Uterus (tissue), 4 donors: ENCODE measurements around the gene CCL27. TPM values are rescaled to one million over a fixed set of nuclear protein-coding genes. Genes with fewer than 3 reads are reported as not detected.

ENCODE experiments used
- DNase-seq, 2 donors: peaks; one replicate each; pipeline ENCODE4 v3.0.0-alpha.2; 2019 to 2020
- H3K27ac ChIP-seq, 2 donors: fragments of 200-600 bp; sonication (generic); 1 replicate in 1 of 2; 2 replicates in 1 of 2; pipeline ENCODE4 v1.5.1; 2016 to 2018
- H3K27me3 ChIP-seq, 2 donors: fragments of 200-600 bp; sonication (generic); one replicate each; pipeline ENCODE4 v1.5.1; 2018 to 2019; ENCODE audit warnings: control low read depth in 1 of 2
- H3K36me3 ChIP-seq, 2 donors: fragments of 200-600 bp; sonication (generic); one replicate each; pipeline ENCODE4 v1.5.1; 2019; ENCODE audit warnings: control low read depth in 1 of 2
- H3K4me1 ChIP-seq, 2 donors: fragments of 200-600 bp; sonication (generic); one replicate each; pipeline ENCODE4 v1.5.1; 2018 to 2019; ENCODE audit warnings: control low read depth in 1 of 2
- H3K4me3 ChIP-seq, 2 donors: fragments of 200-600 bp; sonication (generic); 1 replicate in 1 of 2; 2 replicates in 1 of 2; pipeline ENCODE4 v1.5.1; 2018 to 2019; ENCODE audit warnings: mild to moderate bottlenecking in 1 of 2
- H3K9me3 ChIP-seq, 2 donors: fragments of 200-600 bp; sonication (generic); one replicate each; pipeline ENCODE4 v1.5.1; 2019; ENCODE audit warnings: control low read depth in 1 of 2
- POLR2A ChIP-seq, 2 donors: fragments of 450-650 bp; IDR thresholded peaks; one replicate each; pipeline ENCODE4 v1.6.1; 2016; ENCODE audit warnings: antibody characterized with exemption in 2 of 2, mild to moderate bottlenecking in 1 of 2, moderate library complexity in 1 of 2
- intact Hi-C: fragments of 100-400 bp; cut with DNase I; formaldehyde crosslinking; loops from one replicate; pipeline ENCODE4 v1.15.1; 2023; ENCODE audit warnings: low total_unique reads
- total RNA-seq, 4 donors: library from RNA; depleted of rRNA in 3 of 4; stranded (reverse); fragments of >200 nt in 3 of 4; gene quantifications; one replicate each; pipeline versions ENCODE4 v1.1.0 to v1.2.4, GENCODE V29; 2014 to 2023
- TF ChIP-seq, protein P1 (sequence below), 4 experiments: fragments of 200-600 bp in 2 of 4; fragments of 450-650 bp in 2 of 4; sonication (generic) in 2 of 4; IDR thresholded peaks; one replicate each; pipeline ENCODE4 v1.5.1; 2016 to 2019; ENCODE audit warnings: antibody characterized with exemption in 4 of 4, mild to moderate bottlenecking in 2 of 4, moderate library complexity in 1 of 4
- donor health status: DM: yes; HTN: yes; CAD: no.

The CCL27 gene
- total RNA-seq, 4 donors from 2014 or later, result not detected

GRCh38 chr9:34684145-34684544 lies 21.7 kb upstream of the CCL27 start:
- TF ChIP-seq, protein P1, sequence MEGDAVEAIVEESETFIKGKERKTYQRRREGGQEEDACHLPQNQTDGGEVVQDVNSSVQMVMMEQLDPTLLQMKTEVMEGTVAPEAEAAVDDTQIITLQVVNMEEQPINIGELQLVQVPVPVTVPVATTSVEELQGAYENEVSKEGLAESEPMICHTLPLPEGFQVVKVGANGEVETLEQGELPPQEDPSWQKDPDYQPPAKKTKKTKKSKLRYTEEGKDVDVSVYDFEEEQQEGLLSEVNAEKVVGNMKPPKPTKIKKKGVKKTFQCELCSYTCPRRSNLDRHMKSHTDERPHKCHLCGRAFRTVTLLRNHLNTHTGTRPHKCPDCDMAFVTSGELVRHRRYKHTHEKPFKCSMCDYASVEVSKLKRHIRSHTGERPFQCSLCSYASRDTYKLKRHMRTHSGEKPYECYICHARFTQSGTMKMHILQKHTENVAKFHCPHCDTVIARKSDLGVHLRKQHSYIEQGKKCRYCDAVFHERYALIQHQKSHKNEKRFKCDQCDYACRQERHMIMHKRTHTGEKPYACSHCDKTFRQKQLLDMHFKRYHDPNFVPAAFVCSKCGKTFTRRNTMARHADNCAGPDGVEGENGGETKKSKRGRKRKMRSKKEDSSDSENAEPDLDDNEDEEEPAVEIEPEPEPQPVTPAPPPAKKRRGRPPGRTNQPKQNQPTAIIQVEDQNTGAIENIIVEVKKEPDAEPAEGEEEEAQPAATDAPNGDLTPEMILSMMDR (IDR thresholded peaks at IDR 0.05), result no peak
- no peak overlapping the region for H3K4me3 ChIP-seq
- intact Hi-C loops, result no loop called here
- H3K36me3 ChIP-seq, result no peaks in the 10 kb centered on the region
- H3K27me3 ChIP-seq, result no peaks in the 10 kb centered on the region
- peaks cover 0 to 3% of the 10 kb centered on the region in 2 donors for H3K4me1 ChIP-seq
- DNase-seq, result no peak
- no peak overlapping the region for H3K27ac ChIP-seq
- H3K9me3 ChIP-seq, result no peaks in the 10 kb centered on the region

DNA sequence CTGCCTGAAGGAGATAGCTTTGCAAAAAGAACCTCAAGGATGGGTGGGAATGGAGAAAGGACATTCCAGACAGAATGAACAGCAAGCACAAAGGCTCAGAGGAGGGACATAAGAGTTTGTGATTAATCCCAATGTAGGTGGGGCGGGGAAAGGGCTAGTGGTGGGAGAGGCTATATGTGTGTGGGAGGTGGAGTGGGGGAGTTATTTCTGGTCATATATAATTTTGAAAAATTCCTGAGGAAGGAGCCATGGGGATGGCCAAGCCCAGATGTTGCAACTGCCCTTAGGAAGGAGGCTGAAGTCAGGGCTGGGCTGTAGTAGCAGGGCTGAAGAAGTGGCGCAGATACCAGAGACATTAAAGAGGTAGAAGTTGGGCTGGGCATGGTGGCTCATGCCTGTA lies 13.4 kb upstream of the CCL27 start:
- Histone ChIP-seq H3K27ac (no peak overlapping the region), H3K9me3 (no peaks in the 10 kb centered on the region), H3K27me3 (no peaks in the 10 kb centered on the region), H3K36me3 (no peaks in the 10 kb centered on the region), H3K4me1 (no peaks in the 10 kb centered on the region), H3K4me3 (no peak overlapping the region)
- TF ChIP-seq, protein P1 (IDR thresholded peaks at IDR 0.05), result no peak
- TF ChIP-seq POLR2A (IDR thresholded peaks at IDR 0.05), result no peak
- intact Hi-C loops, result no loop called here
- no peak for DNase-seq

GRCh38 chr9:34675048-34675714 lies 12.7 kb upstream of the CCL27 start:
- TF ChIP-seq, protein P1 (IDR thresholded peaks at IDR 0.05), result peak; percentile 6 to 54 (median 35)
- no peak for TF ChIP-seq POLR2A (IDR thresholded peaks at IDR 0.05)
- no peak overlapping the region for H3K27ac ChIP-seq
- H3K4me1 ChIP-seq, result no peaks in the 10 kb centered on the region
- H3K36me3 ChIP-seq, result no peaks in the 10 kb centered on the region
- no peaks in the 10 kb centered on the region for H3K27me3 ChIP-seq
- no peak overlapping the region for H3K4me3 ChIP-seq
- H3K9me3 ChIP-seq, result no peaks in the 10 kb centered on the region
- intact Hi-C loops, result no loop called here
- peak in 1 of 2 donors; percentile 37 for DNase-seq

DNA sequence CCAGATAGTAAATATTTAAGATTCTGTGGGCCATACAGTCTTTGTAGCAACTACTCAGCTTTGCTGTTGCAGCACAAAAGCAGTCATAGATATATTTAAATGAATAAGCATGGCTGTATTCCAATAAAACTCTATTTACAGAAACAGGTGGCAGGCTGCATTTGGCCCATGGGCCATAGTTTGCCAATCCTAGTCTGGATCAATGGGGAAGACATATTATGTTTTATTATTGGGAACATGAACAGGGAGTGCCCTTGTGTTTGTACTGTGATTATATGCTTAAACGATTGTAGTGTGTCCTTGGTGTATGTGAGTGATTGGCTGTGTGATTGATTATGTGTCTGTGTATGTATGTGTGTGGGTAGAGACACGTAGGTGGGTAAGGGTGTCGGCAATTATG lies 12.0 kb upstream of the CCL27 start:
- Histone ChIP-seq H3K9me3 (no peaks in the 10 kb centered on the region), H3K4me3 (no peak overlapping the region), H3K4me1 (no peaks in the 10 kb centered on the region), H3K27ac (no peak overlapping the region), H3K27me3 (no peaks in the 10 kb centered on the region), H3K36me3 (no peaks in the 10 kb centered on the region)
- intact Hi-C loops, result no loop called here
- DNase-seq, result no peak
- TF ChIP-seq POLR2A (IDR thresholded peaks at IDR 0.05), result no peak
- TF ChIP-seq, protein P1 (IDR thresholded peaks at IDR 0.05), result no peak

GRCh38 chr9:34671307-34671706 lies 8.8 kb upstream of the CCL27 start:
- no peaks in the 10 kb centered on the region for H3K36me3 ChIP-seq
- DNase-seq, result no peak
- no peak for TF ChIP-seq POLR2A (IDR thresholded peaks at IDR 0.05)
- TF ChIP-seq, protein P1 (IDR thresholded peaks at IDR 0.05), result no peak
- H3K9me3 ChIP-seq, result no peaks in the 10 kb centered on the region
- H3K4me3 ChIP-seq, result no peak overlapping the region
- no peaks in the 10 kb centered on the region for H3K4me1 ChIP-seq
- intact Hi-C loops, result no loop called here
- no peak overlapping the region for H3K27ac ChIP-seq
- no peaks in the 10 kb centered on the region for H3K27me3 ChIP-seq
